CD4-positive, alpha-beta T cell treated with Interleukin-15 for 4 hours (primary cell): ENCODE results near the gene CLPTM1.
A peak's percentile ranks its signal among the peaks of the same experiment; 100 is the strongest.

Source experiments
- DNase-seq: peaks from one replicate; pipeline ENCODE4 v3.0.0-alpha.2; 2020; ENCODE audit warnings: low spot score

The CLPTM1 gene

DNA sequence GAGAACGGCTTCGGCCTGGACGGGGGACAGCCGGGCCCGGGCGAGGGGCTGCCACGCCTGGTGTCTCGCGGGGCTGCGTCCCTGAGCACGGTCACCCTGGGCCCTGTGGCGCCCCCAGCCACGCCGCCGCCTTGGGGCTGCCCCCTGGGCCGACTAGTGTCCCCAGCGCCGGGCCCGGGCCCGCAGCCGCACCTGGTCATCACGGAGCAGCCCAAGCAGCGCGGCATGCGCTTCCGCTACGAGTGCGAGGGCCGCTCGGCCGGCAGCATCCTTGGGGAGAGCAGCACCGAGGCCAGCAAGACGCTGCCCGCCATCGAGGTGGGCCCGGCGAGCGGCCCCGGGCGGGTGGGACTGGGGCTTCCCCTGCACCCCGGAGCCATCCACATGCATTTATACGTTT, 56.8 kb downstream of the CLPTM1 start:
- no peak for DNase-seq

DNA sequence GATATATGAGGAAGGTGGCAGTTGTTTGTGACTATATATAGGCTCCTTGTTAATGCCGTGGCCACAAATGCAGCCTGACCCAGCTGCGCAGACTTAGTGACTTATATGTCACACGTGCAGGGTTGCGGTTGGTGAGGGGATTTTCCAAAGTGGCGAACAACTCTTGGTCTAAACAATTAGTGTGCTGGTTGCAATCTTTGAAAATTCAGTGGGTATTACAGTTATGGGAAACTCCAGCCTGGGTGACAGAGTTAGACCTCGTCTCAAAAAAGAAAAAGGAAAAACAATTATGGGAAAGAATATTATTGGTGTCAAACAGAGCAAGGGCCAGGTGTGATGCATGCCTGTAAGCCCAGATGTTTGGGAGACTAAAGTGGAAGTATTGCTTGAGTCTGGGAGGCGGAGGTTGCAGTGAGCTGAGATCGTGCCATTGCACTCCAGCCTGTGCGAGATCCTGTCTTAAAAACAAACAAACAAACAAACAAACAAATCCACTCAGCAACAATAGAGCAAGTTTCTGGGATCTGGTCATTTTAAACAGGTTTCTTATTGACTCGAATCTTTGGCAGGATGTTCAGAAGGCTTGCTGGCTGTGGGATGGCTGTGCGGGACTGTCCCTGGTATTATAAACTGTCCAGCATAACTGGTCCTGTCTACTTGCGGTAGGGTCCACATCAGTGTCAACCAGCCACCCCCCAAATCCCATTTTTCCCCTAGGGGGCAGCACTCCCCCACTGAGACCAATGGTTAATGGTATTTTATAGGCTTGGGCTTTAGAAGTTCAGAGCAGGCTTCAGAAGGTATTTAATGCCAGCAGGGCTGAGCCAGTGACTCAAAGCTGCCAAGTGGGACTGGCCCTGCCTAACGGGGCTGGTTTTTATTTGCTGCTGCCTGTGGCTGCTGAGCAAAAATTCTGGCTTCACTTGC, 61.5 kb downstream of the CLPTM1 start:
- peak; percentile 86 for DNase-seq

- DNase-seq, result no peak
Observed at GRCh38 chr19:45019187-45019586, 64.0 kb downstream of the CLPTM1 start.

GRCh38 chr19:45020071-45020470, 64.9 kb downstream of the CLPTM1 start:
- no peak for DNase-seq

- no peak for DNase-seq
Observed at GRCh38 chr19:45021971-45022370, 66.8 kb downstream of the CLPTM1 start.

- DNase-seq, result no peak
Observed at GRCh38 chr19:45023048-45023447, 67.9 kb downstream of the CLPTM1 start.

GRCh38 chr19:45025264-45025663, 70.1 kb downstream of the CLPTM1 start:
- no peak for DNase-seq

DNA sequence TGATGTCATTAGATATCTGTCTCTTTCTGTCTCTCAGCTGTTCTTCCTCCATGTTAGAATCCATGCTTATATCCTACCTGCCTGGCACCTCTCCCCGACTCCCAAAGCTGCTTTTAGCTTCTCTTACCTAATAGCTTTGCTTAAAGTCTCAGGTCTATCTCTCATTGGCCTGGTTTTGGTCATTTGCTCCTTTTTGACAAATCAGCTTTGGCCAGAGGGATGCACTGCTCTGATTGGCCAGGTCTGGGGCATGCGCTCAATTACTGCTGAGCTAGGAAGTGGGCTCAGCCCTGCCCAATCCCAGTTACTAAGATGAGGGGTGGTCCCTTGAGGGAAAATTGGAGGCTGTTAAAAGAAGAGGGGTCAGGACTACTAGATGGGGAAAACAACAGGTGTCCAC, 72.2 kb downstream of the CLPTM1 start:
- DNase-seq, result no peak

DNA sequence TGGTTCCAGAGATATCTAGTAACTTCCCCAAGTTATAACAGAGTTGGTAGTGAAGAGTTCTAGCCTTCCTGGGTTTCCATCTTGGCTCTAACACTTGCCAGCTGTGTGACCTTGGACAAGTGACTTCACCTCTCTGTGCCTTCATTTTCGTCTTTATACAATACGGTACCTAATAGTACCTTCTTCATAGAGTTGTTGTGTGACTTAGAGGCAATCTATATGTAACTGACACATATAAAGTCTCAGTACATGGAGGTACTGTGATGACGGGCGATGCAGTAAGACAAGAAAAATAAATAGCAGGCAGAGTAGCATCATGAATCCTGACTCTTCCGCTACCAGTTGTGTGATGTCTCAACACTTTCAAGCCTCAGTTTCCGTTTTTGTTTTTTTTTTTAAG, 75.6 kb downstream of the CLPTM1 start:
- no peak for DNase-seq

DNA sequence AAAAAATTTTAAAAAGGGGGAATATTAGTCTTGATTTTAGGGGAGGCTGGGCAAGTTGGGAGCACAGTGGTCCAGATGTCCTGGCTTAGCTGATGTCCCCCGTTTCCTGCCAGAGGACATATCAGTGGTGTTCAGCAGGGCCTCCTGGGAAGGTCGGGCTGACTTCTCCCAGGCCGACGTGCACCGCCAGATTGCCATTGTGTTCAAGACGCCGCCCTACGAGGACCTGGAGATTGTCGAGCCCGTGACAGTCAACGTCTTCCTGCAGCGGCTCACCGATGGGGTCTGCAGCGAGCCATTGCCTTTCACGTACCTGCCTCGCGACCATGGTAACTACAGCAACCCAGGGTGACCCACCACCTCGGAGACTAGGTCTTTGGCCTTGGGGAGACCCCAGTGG, 77.2 kb downstream of the CLPTM1 start:
- no peak for DNase-seq

- no peak for DNase-seq
Observed at GRCh38 chr19:45035755-45036154, 80.6 kb downstream of the CLPTM1 start.

DNA sequence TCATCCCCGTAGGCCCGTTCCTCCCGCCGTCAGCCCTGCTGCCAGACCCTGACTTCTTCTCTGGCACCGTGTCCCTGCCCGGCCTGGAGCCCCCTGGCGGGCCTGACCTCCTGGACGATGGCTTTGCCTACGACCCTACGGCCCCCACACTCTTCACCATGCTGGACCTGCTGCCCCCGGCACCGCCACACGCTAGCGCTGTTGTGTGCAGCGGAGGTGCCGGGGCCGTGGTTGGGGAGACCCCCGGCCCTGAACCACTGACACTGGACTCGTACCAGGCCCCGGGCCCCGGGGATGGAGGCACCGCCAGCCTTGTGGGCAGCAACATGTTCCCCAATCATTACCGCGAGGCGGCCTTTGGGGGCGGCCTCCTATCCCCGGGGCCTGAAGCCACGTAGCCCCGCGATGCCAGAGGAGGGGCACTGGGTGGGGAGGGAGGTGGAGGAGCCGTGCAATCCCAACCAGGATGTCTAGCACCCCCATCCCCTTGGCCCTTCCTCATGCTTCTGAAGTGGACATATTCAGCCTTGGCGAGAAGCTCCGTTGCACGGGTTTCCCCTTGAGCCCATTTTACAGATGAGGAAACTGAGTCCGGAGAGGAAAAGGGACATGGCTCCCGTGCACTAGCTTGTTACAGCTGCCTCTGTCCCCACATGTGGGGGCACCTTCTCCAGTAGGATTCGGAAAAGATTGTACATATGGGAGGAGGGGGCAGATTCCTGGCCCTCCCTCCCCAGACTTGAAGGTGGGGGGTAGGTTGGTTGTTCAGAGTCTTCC, 82.4 kb downstream of the CLPTM1 start:
- DNase-seq, result no peak

DNA sequence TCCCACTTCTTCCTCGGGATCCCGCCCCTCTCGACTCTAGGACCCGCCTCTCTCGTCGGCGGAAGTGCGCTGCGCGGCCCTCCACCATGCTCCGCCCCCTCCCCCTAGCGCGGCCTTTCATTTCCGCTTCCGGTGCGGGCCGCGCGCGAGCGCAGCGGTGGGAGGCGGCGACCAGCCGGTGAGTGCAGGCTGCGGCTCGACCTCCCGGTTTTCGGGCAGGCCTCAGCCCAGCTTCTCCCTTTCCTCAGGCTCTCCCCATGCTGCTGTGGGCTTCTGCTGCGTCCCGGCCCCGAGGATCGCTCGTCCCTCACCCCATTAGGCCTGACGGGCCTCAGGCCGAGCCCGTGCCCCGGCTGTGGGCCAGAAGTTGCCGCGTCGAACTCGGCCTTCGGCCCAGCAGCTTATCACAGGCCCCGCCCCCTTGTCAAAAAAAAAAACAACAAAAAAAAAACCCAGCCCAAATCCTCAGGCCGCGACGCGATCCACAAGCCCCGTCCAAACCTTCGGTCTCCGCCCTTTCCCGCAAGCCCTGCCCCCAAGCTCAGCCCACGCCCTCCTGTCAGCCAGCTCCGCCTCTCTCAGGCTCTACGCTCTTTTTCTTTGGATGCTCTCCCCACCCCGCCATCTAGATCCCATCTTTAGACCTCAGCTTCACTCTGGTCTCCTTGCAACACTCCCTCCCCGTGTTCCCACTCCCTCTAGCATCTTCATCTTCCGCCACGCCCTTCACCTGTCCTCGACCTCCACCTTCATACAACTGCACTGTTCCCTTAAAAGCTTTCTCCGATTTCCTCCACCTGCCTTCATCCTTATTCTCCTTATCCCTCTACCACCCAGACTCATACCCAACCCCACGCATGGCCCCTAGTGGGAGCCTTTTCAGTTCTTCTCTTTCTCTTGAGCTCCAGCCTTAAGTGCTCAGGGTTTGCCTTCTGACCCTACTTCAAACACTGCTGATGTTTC, 84.0 kb downstream of the CLPTM1 start, which contains the start of gene CLASRP:
Gene CLASRP (plus strand): TSS at position 115 of the 963 bp plus-strand sequence. CDS start 1,168 bp downstream, outside the sequence.
- peak; percentile 85 for DNase-seq

DNA sequence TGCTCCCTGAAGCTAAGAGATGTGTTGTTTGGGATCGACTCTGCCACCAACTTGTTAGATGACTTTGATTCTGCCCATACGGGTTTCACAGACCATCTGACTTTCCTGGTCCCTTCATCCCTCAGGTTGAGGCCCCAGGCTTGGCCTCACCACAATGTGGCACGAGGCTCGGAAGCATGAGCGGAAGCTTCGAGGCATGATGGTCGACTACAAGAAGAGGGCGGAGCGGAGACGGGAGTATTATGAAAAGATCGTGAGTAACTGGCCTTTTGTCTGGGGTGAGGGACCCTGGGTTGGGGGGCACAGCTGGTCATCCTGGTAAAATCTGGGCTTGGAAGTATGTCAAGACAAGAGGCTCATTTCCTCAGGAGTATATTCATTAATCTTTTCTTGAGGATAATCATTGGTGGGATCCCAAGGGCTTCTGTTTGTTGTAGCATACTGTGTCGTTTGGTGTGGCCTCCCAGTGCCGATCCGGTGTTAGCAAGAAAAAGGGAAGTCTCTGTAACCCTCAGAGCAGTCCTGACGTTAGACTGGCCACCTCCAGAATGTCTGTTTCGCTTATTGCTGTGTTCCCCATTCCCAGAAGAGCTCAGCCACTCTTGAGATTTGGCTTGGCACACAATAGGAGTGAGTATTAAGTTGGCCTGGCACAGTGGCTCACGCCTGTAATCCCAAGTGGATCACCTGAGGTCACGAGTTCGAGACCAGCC, 85.0 kb downstream of the CLPTM1 start:
- DNase-seq, result no peak

GRCh38 chr19:45041125-45041524, 85.9 kb downstream of the CLPTM1 start:
- no peak for DNase-seq
